HG03565 (cell line): Measurements from ENCODE around the gene LRIG2.
"Not testable (repeated sequence)": the region's sequence is repeated elsewhere in the genome, so short reads cannot be mapped to it uniquely, and the experiment has no call there.

Experiments
- ATAC-seq: cut with Tn5 transposase; IDR thresholded peaks from one replicate; pipeline ENCODE4 v1.9.1; 2021; ENCODE audit warnings: mild to moderate bottlenecking, moderate library complexity; ENCODE audit not compliant: unreplicated experiment

LRIG2 gene

GRCh38 chr1:113158743-113159142, 85.7 kb downstream of the LRIG2 start:
- ATAC-seq, result not testable (repeated sequence)

- no peak for ATAC-seq
Measured at GRCh38 chr1:113166473-113166872, 93.5 kb downstream of the LRIG2 start.

- no peak for ATAC-seq
Measured at GRCh38 chr1:113168946-113169345, 95.9 kb downstream of the LRIG2 start.

GRCh38 chr1:113169591-113169990, 96.6 kb downstream of the LRIG2 start:
- ATAC-seq, result no peak

GRCh38 chr1:113170519-113170918, 97.5 kb downstream of the LRIG2 start:
- ATAC-seq, result no peak

- peak; percentile 88 for ATAC-seq
Measured at GRCh38 chr1:113178106-113178505, 105.1 kb downstream of the LRIG2 start.

GRCh38 chr1:113178522-113178921, 105.5 kb downstream of the LRIG2 start:
- ATAC-seq, result no peak
